H1 (cell line): ENCODE measurements around the gene KCNC3. TPM values are rescaled to one million over a fixed set of nuclear protein-coding genes. Genes with fewer than 3 reads are reported as not detected.

Source experiments
- ASH2L ChIP-seq: fragments of 200-600, 300-600 bp; sonication (generic); IDR thresholded peaks from one replicate; pipeline ENCODE4 v1.7.1; 2017; ENCODE audit warnings: low read length
- EP300 ChIP-seq, 2 experiments: IDR thresholded peaks; 1 replicate in 1 of 2; 2 replicates in 1 of 2; pipeline ENCODE4 v1.6.1; 2011 to 2012; ENCODE audit warnings: low read depth in 2 of 2, low read length in 2 of 2, mild to moderate bottlenecking in 2 of 2, borderline replicate concordance in 1 of 2, inconsistent platforms in 1 of 2, moderate library complexity in 1 of 2
- EZH2 ChIP-seq: fragments of 200-600 bp; sonication (generic); IDR thresholded peaks from 2 replicates; pipeline ENCODE4 v1.7.1; 2012; ENCODE audit warnings: low read depth, mild to moderate bottlenecking, moderate library complexity, low read length, inconsistent platforms; ENCODE audit not compliant: severe bottlenecking
- JUND ChIP-seq: IDR thresholded peaks from 2 replicates; pipeline ENCODE4 v1.6.1; 2011; ENCODE audit warnings: mild to moderate bottlenecking, improper control_type of control experiment, low read length
- NRF1 ChIP-seq: IDR thresholded peaks from 2 replicates; pipeline ENCODE4 v1.6.1; 2011; ENCODE audit warnings: mild to moderate bottlenecking, low read depth, low read length, improper control_type of control experiment
- polyA plus RNA-seq, 7 experiments: library from polyadenylated mRNA; depleted of rRNA in 3 of 7; stranded (reverse) in 5 of 7; unstranded in 2 of 7; fragments of >200 nt in 5 of 7; fragments of 200-250 nt in 2 of 7; gene quantifications; 1 replicate in 5 of 7; 2 replicates in 1 of 7; 4 replicates in 1 of 7; pipeline versions ENCODE4 v1.2.1 to v1.2.3, GENCODE V29; 2011 to 2013; ENCODE audit warnings: missing spikeins in 2 of 7, mixed read lengths in 2 of 7
- total RNA-seq: library from RNA; stranded (reverse); fragmentation: NEBNext Ultra II Directional; extraction: Animal tissue kit (Norgen Biotek cat#: 25700); gene quantifications from 2 replicates; pipeline ENCODE4 v1.2.1, GENCODE V29; 2021
- TF ChIP-seq, protein P1 (sequence below), 3 experiments: IDR thresholded peaks; 1 replicate in 2 of 3; 2 replicates in 1 of 3; pipeline versions ENCODE4 v1.5.1 to v1.6.1; 2011; ENCODE audit warnings: low read length in 3 of 3, mild to moderate bottlenecking in 3 of 3, inconsistent platforms in 2 of 3, low read depth in 1 of 3, moderate library complexity in 1 of 3; ENCODE audit not compliant: insufficient read depth in 1 of 3; ENCODE audit errors: control extremely low read depth in 1 of 3

Gene KCNC3
- total and polyA plus RNA-seq, 2 of the 8 experiments (the other 6 are each of a cell fraction or from before 2014, with no cell fraction given): 3.9 to 7.2 TPM

- TF ChIP-seq, protein P1, sequence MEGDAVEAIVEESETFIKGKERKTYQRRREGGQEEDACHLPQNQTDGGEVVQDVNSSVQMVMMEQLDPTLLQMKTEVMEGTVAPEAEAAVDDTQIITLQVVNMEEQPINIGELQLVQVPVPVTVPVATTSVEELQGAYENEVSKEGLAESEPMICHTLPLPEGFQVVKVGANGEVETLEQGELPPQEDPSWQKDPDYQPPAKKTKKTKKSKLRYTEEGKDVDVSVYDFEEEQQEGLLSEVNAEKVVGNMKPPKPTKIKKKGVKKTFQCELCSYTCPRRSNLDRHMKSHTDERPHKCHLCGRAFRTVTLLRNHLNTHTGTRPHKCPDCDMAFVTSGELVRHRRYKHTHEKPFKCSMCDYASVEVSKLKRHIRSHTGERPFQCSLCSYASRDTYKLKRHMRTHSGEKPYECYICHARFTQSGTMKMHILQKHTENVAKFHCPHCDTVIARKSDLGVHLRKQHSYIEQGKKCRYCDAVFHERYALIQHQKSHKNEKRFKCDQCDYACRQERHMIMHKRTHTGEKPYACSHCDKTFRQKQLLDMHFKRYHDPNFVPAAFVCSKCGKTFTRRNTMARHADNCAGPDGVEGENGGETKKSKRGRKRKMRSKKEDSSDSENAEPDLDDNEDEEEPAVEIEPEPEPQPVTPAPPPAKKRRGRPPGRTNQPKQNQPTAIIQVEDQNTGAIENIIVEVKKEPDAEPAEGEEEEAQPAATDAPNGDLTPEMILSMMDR (IDR thresholded peaks at IDR 0.05; ENCODE audit: control extremely low read depth in 1 of 3, insufficient read depth in 1 of 3, low read depth in 1 of 3, low read length in 3 of 3): no peak
- no peak for TF ChIP-seq NRF1
- TF ChIP-seq EP300 (IDR thresholded peaks at IDR 0.05; ENCODE audit: borderline replicate concordance in 1 of 2, low read depth in 2 of 2, low read length in 2 of 2): no peak
- no peak for TF ChIP-seq ASH2L
- TF ChIP-seq JUND: no peak
- TF ChIP-seq EZH2: no peak
- TF ChIP-seq, all 59 proteins: peak for 0
These were observed 40.2 kb downstream of the KCNC3 start (continued) for GRCh38 chr19:50288954-50289353.
